Karpas-422 (cell line): ENCODE data around the gene GRIN3B. TPM values are rescaled to one million over a fixed set of nuclear protein-coding genes. Genes with fewer than 3 reads are reported as not detected.

Experiments
- DNase-seq: peaks from one replicate; pipeline ENCODE4 v3.0.0-alpha.2; 2015
- H2AFZ ChIP-seq: fragments of 200-600 bp; sonication (generic); 2 replicates; pipeline ENCODE4 v1.6.1; 2014; ENCODE audit warnings: antibody characterized with exemption, low read length, mixed read lengths
- H3K27ac ChIP-seq: fragments of 200-600 bp; sonication (generic); 2 replicates; pipeline ENCODE4 v1.5.1; 2014; ENCODE audit warnings: mild to moderate bottlenecking, low read length, moderate library complexity
- H3K27me3 ChIP-seq: fragments of 200-600 bp; sonication (generic); 2 replicates; pipeline ENCODE4 v1.6.1; 2014; ENCODE audit warnings: low read length, mixed read lengths
- H3K36me3 ChIP-seq: fragments of 200-600 bp; sonication (generic); 2 replicates; pipeline ENCODE4 v1.6.1; 2014; ENCODE audit warnings: low read length, mixed read lengths; ENCODE audit not compliant: insufficient read depth
- H3K4me1 ChIP-seq: fragments of 200-600 bp; sonication (generic); 2 replicates; pipeline ENCODE4 v1.6.1; 2014; ENCODE audit warnings: mild to moderate bottlenecking, low read length, mixed read lengths
- H3K4me2 ChIP-seq: fragments of 200-600 bp; sonication (generic); 2 replicates; pipeline ENCODE4 v1.6.1; 2014; ENCODE audit warnings: low read length, low read depth, mild to moderate bottlenecking; ENCODE audit not compliant: poor library complexity, severe bottlenecking
- H3K4me3 ChIP-seq: fragments of 200-600 bp; sonication (generic); 2 replicates; pipeline ENCODE4 v1.5.1; 2014; ENCODE audit warnings: mild to moderate bottlenecking, antibody characterized with exemption, low read length, mixed read lengths
- H3K79me2 ChIP-seq: fragments of 200-600 bp; sonication (generic); 2 replicates; pipeline ENCODE4 v1.6.1; 2014; ENCODE audit warnings: mild to moderate bottlenecking, low read length, mixed read lengths
- H3K9ac ChIP-seq: fragments of 200-600 bp; sonication (generic); 2 replicates; pipeline ENCODE4 v1.6.0; 2014; ENCODE audit warnings: low read length
- H3K9me2 ChIP-seq: fragments of 200-600 bp; sonication (generic), shearing (Covaris generic); replicated peaks from 2 replicates; pipeline ENCODE4 v1.6.0; 2014; ENCODE audit warnings: mild to moderate bottlenecking, low read length, moderate library complexity; ENCODE audit not compliant: insufficient read depth
- H3K9me3 ChIP-seq: fragments of 300-700, 200-600 bp; sonication (generic); 2 replicates; pipeline ENCODE4 v1.6.1; 2014; ENCODE audit warnings: low read length, mixed read lengths
- H4K20me1 ChIP-seq: fragments of 200-600 bp; sonication (generic); 2 replicates; pipeline ENCODE4 v1.6.1; 2014; ENCODE audit warnings: mild to moderate bottlenecking, antibody characterized with exemption, low read length, low read depth; ENCODE audit not compliant: insufficient read depth
- total RNA-seq: library from RNA; depleted of rRNA; stranded (reverse); fragments of >200 nt; shearing (Covaris generic); gene quantifications from 2 replicates; pipeline ENCODE4 v1.2.3, GENCODE V29; 2014; ENCODE audit warnings: low replicate concordance

The GRIN3B gene
- total RNA-seq, 1 experiment from 2014 or later: not detected

DNA sequence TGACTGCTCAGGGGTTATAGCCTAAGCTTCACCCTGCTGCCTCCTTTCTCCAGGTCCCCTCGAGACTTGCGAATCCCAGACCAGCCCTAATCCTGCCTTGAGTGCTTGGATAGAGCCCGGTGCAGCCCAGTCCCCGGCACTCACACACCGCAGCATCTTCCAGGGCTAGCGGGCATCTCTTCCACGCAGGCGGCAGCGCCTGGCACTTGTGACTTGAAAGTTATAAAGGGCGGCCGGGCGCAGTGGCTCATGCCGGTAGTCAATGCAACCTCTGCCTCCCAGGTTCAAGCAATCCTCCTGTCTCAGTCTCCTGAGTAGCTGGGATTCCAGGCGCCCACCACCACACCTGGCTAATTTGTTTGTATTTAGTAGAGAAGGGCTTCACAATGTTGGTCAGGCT lies 14.1 kb upstream of the GRIN3B start:
- Histone ChIP-seq H3K9me3 (no peaks in the 10 kb centered on the region; the same call in 1 of the 2 replicates), H3K4me2 (no peak overlapping the region), H3K4me3 (no peak overlapping the region), H2AFZ (no peak overlapping the region), H3K27me3 (no peaks in the 10 kb centered on the region), H3K4me1 (peaks cover 21% of the 10 kb centered on the region), H3K9me2 (no peaks in the 10 kb centered on the region), H3K79me2 (peaks cover 14% of the 10 kb centered on the region; the same call in 1 of the 2 replicates), H3K36me3 (peaks cover 6% of the 10 kb centered on the region; the same call in 1 of the 2 replicates), H3K27ac (no peak overlapping the region), H4K20me1 (0 out of 2 replicates have a peak, but pooled peaks cover 2% of the 10 kb centered on the region), H3K9ac (no peak overlapping the region)
- no peak for DNase-seq

DNA sequence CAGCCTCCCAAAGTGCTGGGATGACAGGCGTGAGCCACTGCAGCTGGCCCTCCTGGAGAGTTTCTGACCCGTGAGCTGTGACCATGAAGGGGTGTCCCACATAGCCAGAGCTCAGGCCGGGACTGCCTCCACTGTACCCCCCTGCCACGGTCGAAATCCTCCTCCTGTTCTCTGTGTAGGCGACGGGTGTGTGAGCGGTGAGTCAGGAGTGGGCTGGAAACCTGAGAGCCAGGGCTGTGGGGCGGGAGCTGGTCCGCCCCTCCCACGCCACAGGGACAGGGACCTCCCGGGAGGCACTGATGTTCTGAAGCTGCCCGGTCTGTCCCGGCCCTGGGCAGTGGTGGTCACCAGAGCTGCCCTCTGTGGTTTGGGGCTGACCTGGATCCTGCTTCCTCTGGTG lies 12.1 kb upstream of the GRIN3B start:
- peaks cover 15% of the 10 kb centered on the region; the same call in 1 of the 2 replicates for H3K36me3 ChIP-seq

DNA sequence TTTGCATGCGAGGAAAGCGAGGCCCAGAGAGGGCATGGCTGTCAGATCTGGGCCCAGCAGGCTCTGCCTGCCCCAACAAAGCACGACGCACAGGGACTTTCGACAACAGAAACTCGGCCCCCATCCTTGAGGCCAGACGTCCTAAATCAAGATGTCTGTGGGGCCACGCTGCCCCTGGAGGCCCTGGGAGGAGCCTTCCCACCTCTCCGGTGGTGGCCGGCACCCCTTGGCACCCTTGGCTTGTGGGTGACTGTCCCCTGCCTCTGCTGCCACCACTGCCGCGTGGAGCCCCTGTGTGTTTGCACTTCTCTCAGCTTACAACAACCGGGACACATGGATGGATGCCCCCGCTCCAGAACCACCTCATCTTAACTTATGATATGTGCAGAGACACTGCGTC lies 11.7 kb upstream of the GRIN3B start:
- H3K9ac ChIP-seq: no peak overlapping the region
- no peaks in the 10 kb centered on the region; the same call in 1 of the 2 replicates for H3K9me3 ChIP-seq
- no peak overlapping the region for H3K4me2 ChIP-seq
- no peak overlapping the region for H3K27ac ChIP-seq
- no peak for DNase-seq
- no peak overlapping the region for H2AFZ ChIP-seq
- no peak overlapping the region for H3K4me3 ChIP-seq
- peaks cover 15% of the 10 kb centered on the region for H3K4me1 ChIP-seq
- peaks cover 14% of the 10 kb centered on the region; the same call in 1 of the 2 replicates for H3K79me2 ChIP-seq
- H3K9me2 ChIP-seq: no peaks in the 10 kb centered on the region
- peaks cover 12% of the 10 kb centered on the region; the same call in 1 of the 2 replicates for H4K20me1 ChIP-seq
- peaks cover 15% of the 10 kb centered on the region; the same call in 1 of the 2 replicates for H3K36me3 ChIP-seq
- no peaks in the 10 kb centered on the region for H3K27me3 ChIP-seq

More for the DNA sequence above, 12.1 kb upstream of the GRIN3B start:
- Histone ChIP-seq H3K9ac (no peak overlapping the region), H2AFZ (no peak overlapping the region), H3K4me1 (peaks cover 18% of the 10 kb centered on the region), H3K9me3 (no peaks in the 10 kb centered on the region; the same call in 1 of the 2 replicates), H3K4me3 (no peak overlapping the region), H3K27me3 (no peaks in the 10 kb centered on the region), H3K79me2 (peaks cover 14% of the 10 kb centered on the region; the same call in 1 of the 2 replicates), H3K9me2 (no peaks in the 10 kb centered on the region), H3K27ac (no peak overlapping the region), H4K20me1 (peaks cover 12% of the 10 kb centered on the region; the same call in 1 of the 2 replicates), H3K4me2 (no peak overlapping the region)
- no peak for DNase-seq

DNA sequence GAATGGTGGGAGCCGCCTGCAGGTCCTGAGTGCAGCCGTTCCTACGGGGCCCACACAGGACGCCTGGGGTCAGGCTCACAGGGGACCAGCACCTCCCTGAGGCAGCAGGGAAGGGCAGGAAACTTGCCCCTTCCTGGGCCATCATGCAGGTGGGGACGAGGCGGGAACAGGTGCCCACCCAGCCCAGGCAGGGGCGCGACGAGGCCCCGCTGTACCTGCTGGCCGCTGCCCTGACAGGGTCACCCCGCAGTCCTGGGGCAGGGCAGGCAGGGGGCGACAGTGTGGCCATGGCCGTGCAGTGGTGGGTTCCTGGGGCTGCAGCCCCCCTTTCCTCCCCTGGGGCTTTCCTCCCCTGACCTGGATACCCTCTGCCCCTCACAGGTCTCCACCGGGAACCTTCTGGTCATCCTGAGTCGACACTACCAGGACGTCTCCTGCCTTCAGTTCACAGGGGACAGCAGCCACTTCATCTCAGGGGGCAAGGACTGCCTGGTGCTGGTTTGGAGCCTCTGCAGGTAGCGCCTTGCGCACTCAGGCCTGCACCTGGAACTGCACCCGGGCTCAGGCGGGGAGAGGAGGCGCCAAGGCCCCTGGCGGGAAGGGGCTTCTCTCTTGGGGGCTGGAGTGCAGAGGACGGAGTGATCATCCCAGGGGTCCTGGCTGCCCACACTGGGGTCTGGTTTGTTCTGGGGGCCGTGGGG lies 10.7 kb upstream of the GRIN3B start:
- Histone ChIP-seq H4K20me1 (peaks cover 15% of the 10 kb centered on the region; the same call in 1 of the 2 replicates), H3K9me3 (no peaks in the 10 kb centered on the region; the same call in 1 of the 2 replicates), H3K4me1 (peaks cover 10% of the 10 kb centered on the region), H3K79me2 (peaks cover 11% of the 10 kb centered on the region; the same call in 1 of the 2 replicates), H3K27ac (no peak overlapping the region), H2AFZ (no peak overlapping the region), H3K9me2 (no peaks in the 10 kb centered on the region), H3K4me3 (no peak overlapping the region), H3K27me3 (no peaks in the 10 kb centered on the region), H3K36me3 (peaks cover 15% of the 10 kb centered on the region; the same call in 1 of the 2 replicates), H3K4me2 (no peak overlapping the region), H3K9ac (no peak overlapping the region)
- no peak for DNase-seq

GRCh38 chr19:990119-990571 lies 10.1 kb upstream of the GRIN3B start:
- peaks cover 17% of the 10 kb centered on the region; the same call in 1 of the 2 replicates for H4K20me1 ChIP-seq
- no peak for DNase-seq
- H3K4me3 ChIP-seq: no peak overlapping the region
- no peaks in the 10 kb centered on the region for H3K27me3 ChIP-seq
- peaks cover 5% of the 10 kb centered on the region for H3K4me1 ChIP-seq
- H3K36me3 ChIP-seq: peaks cover 15% of the 10 kb centered on the region; the same call in 1 of the 2 replicates
- H2AFZ ChIP-seq: no peak overlapping the region
- no peak overlapping the region for H3K27ac ChIP-seq
- no peaks in the 10 kb centered on the region; the same call in 1 of the 2 replicates for H3K9me3 ChIP-seq
- no peak overlapping the region for H3K9ac ChIP-seq
- no peaks in the 10 kb centered on the region for H3K9me2 ChIP-seq
- 0 out of 2 replicates have a peak, but pooled peaks cover 6% of the 10 kb centered on the region for H3K79me2 ChIP-seq
- no peak overlapping the region for H3K4me2 ChIP-seq

DNA sequence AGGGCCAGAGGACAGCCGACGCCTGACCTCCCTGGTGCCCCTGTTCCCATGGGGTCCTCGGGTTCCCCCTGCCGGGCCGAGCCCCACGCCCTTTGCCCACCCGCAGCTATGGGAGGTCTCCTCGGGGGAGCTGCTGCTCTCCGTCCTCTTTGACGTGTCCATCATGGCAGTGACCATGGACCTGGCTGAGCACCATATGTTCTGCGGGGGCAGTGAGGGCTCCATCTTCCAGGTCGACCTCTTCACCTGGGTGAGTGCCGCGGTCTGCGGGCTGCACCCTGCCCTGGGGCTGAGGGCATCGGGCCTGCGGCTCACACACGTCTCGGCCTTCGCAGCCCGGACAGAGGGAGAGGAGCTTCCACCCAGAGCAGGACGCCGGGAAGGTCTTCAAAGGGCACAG lies 9.5 kb upstream of the GRIN3B start:
- DNase-seq: no peak
- H3K4me2 ChIP-seq: no peak overlapping the region
- H3K9me2 ChIP-seq: no peaks in the 10 kb centered on the region
- H3K9ac ChIP-seq: no peak overlapping the region
- H4K20me1 ChIP-seq: peaks cover 17% of the 10 kb centered on the region; the same call in 1 of the 2 replicates
- no peaks in the 10 kb centered on the region for H3K79me2 ChIP-seq
- no peaks in the 10 kb centered on the region for H3K27me3 ChIP-seq
- H3K36me3 ChIP-seq: peaks cover 15% of the 10 kb centered on the region; the same call in 1 of the 2 replicates
- no peak overlapping the region for H3K27ac ChIP-seq
- H2AFZ ChIP-seq: no peak overlapping the region
- no peak overlapping the region for H3K4me3 ChIP-seq
- H3K9me3 ChIP-seq: no peaks in the 10 kb centered on the region; the same call in 1 of the 2 replicates
- no peaks in the 10 kb centered on the region for H3K4me1 ChIP-seq

- Histone ChIP-seq H3K9me3 (no peaks in the 10 kb centered on the region; the same call in 1 of the 2 replicates), H4K20me1 (peaks cover 17% of the 10 kb centered on the region; the same call in 1 of the 2 replicates), H3K4me2 (no peak overlapping the region), H3K4me3 (no peak overlapping the region), H3K79me2 (no peaks in the 10 kb centered on the region), H3K36me3 (peaks cover 15% of the 10 kb centered on the region; the same call in 1 of the 2 replicates), H3K9ac (no peak overlapping the region), H2AFZ (no peak overlapping the region), H3K4me1 (no peaks in the 10 kb centered on the region), H3K27ac (no peak overlapping the region), H3K27me3 (no peaks in the 10 kb centered on the region), H3K9me2 (no peaks in the 10 kb centered on the region)
- peak; percentile 80 for DNase-seq
Measured at GRCh38 chr19:991174-991931, 8.9 kb upstream of the GRIN3B start.
